Natural killer cell (primary cell): ENCODE data around the gene RUNX2. TPM values are rescaled to one million over a fixed set of nuclear protein-coding genes. Genes with fewer than 3 reads are reported as not detected.

Experiments used
- ATAC-seq, 3 donors: fragments of 150-1000 bp in 2 of 3; fragments of 200-7000 bp in 1 of 3; cut with Tn5 transposase; 1 replicate in 1 of 3; 2 replicates in 2 of 3; pipeline ENCODE4 v1.10.0; 2021; ENCODE audit warnings: mild to moderate bottlenecking in 2 of 3, moderate library complexity in 2 of 3
- DNase-seq, 2 donors: peaks; one replicate each; pipeline versions ENCODE4 v3.0.0 to v3.0.0-alpha.2; 2013 to 2021; ENCODE audit warnings: mixed read lengths in 1 of 2
- H3K27ac ChIP-seq: one replicate; pipeline ENCODE4 v1.5.1; 2013; ENCODE audit warnings: mild to moderate bottlenecking, low read length
- H3K27me3 ChIP-seq: one replicate; pipeline ENCODE4 v1.6.1; 2013; ENCODE audit warnings: low read length; ENCODE audit not compliant: control insufficient read depth, insufficient read depth
- H3K36me3 ChIP-seq: one replicate; pipeline ENCODE4 v1.6.1; 2013; ENCODE audit warnings: low read length; ENCODE audit not compliant: control insufficient read depth, insufficient read depth
- H3K4me1 ChIP-seq: one replicate; pipeline ENCODE4 v1.6.1; 2013; ENCODE audit warnings: low read length; ENCODE audit not compliant: control insufficient read depth, insufficient read depth
- H3K4me3 ChIP-seq: one replicate; pipeline ENCODE4 v1.5.1; 2013; ENCODE audit warnings: low read length
- H3K9me3 ChIP-seq: one replicate; pipeline ENCODE4 v1.6.1; 2013; ENCODE audit warnings: low read length; ENCODE audit not compliant: control insufficient read depth, insufficient read depth
- H3K27ac Mint-ChIP-seq, 2 donors: one replicate each; pipeline ENCODE4 v1.8.0; 2022; ENCODE audit warnings: mild to moderate bottlenecking in 2 of 2, mixed read lengths in 2 of 2, moderate library complexity in 1 of 2
- H3K27me3 Mint-ChIP-seq, 2 donors: one replicate each; pipeline ENCODE4 v1.8.0; 2022; ENCODE audit warnings: low read depth in 2 of 2, mixed read lengths in 2 of 2
- H3K36me3 Mint-ChIP-seq: one replicate; pipeline ENCODE4 v1.8.0; 2022; ENCODE audit warnings: mixed read lengths
- H3K4me1 Mint-ChIP-seq, 2 donors: one replicate each; pipeline ENCODE4 v1.8.0; 2022; ENCODE audit warnings: mixed read lengths in 2 of 2
- H3K4me3 Mint-ChIP-seq: one replicate; pipeline ENCODE4 v1.8.0; 2022; ENCODE audit warnings: mild to moderate bottlenecking, moderate library complexity, mixed read lengths
- H3K9me3 Mint-ChIP-seq, 2 donors: one replicate each; pipeline ENCODE4 v1.8.0; 2022; ENCODE audit warnings: mixed read lengths in 2 of 2
- WGBS: methylation state at CpG from one replicate; pipeline ENCODE4 v1.1.7; 2013; ENCODE audit warnings: missing lambda C conversion rate; ENCODE audit not compliant: insufficient coverage; 5-methylcytosine and 5-hydroxymethylcytosine counted together
- intact Hi-C: fragments of 100-400 bp; cut with micrococcal nuclease; formaldehyde crosslinking; loops from one replicate; pipeline ENCODE4 v1.14.2; 2022
- total RNA-seq, 4 donors: library from RNA; stranded (reverse); fragments of 120-200 nt in 1 of 4; gene quantifications; one replicate each; pipeline versions ENCODE4 v1.2.3 to v1.2.4, GENCODE V29; 2013 to 2022
- TF ChIP-seq, protein P1 (sequence below): fragments of 200-600 bp; IDR thresholded peaks from one replicate; pipeline ENCODE4 v1.8.0; 2022; ENCODE audit warnings: antibody characterized with exemption

RUNX2 gene
- total RNA-seq, 3 donors from 2014 or later (not counting 1 experiment from before 2014, with no cell fraction given), result 5.0 to 19.2 (median 7.0) TPM

DNA sequence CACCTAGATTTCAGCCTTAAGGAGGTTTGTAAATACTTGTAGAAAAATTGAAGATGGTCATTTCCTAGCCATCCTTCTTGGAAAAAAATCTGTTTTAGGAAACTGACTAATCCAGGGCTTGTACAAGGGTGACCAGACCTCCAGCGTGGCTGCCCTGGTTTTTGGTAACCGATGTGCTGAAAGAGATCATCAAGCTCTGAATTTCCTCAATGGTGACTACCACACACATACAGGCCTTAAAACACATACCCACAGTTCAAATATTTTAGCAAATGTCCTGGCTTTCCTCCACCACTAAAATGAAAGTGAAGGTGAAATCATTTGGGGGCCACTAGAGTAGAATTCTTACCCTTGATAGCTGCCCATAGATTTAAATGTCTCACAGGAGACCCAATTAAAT, 264.9 kb downstream of the RUNX2 start:
- H3K4me3 Mint-ChIP-seq, result no peak overlapping the region

GRCh38 chr6:45595010-45595851, 267.1 kb downstream of the RUNX2 start:
- ATAC-seq (no peak), DNase-seq (no peak)
- Mint-ChIP-seq H3K36me3 (peaks cover 7% of the 10 kb centered on the region), H3K4me1 (peaks cover under 1 to 1% of the 10 kb centered on the region in 2 donors), H3K9me3 (peaks cover 2 to 5% of the 10 kb centered on the region in 2 donors), H3K27ac (no peak overlapping the region), H3K4me3 (no peak overlapping the region), H3K27me3 (peaks cover 3 to 7% of the 10 kb centered on the region in 2 donors)
- TF ChIP-seq, protein P1, sequence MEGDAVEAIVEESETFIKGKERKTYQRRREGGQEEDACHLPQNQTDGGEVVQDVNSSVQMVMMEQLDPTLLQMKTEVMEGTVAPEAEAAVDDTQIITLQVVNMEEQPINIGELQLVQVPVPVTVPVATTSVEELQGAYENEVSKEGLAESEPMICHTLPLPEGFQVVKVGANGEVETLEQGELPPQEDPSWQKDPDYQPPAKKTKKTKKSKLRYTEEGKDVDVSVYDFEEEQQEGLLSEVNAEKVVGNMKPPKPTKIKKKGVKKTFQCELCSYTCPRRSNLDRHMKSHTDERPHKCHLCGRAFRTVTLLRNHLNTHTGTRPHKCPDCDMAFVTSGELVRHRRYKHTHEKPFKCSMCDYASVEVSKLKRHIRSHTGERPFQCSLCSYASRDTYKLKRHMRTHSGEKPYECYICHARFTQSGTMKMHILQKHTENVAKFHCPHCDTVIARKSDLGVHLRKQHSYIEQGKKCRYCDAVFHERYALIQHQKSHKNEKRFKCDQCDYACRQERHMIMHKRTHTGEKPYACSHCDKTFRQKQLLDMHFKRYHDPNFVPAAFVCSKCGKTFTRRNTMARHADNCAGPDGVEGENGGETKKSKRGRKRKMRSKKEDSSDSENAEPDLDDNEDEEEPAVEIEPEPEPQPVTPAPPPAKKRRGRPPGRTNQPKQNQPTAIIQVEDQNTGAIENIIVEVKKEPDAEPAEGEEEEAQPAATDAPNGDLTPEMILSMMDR, result no peak
- Histone ChIP-seq H3K36me3 (no peaks in the 10 kb centered on the region), H3K4me3 (no peak overlapping the region), H3K27me3 (no peaks in the 10 kb centered on the region), H3K27ac (no peak overlapping the region), H3K4me1 (peaks cover 2% of the 10 kb centered on the region), H3K9me3 (no peaks in the 10 kb centered on the region)
- 76% methylated on average over 5 of the region's 5 CpGs for WGBS
- intact Hi-C loops, result no loop called here

More for the DNA sequence above, 264.9 kb downstream of the RUNX2 start:
- no peaks in the 10 kb centered on the region for H3K9me3 Mint-ChIP-seq
- TF ChIP-seq, protein P1, result no peak
- peaks cover 0 to 3% of the 10 kb centered on the region in 2 donors for H3K27me3 Mint-ChIP-seq
- Histone ChIP-seq H3K36me3 (no peaks in the 10 kb centered on the region), H3K4me1 (peaks cover 9% of the 10 kb centered on the region), H3K4me3 (no peak overlapping the region), H3K27ac (no peak overlapping the region), H3K9me3 (no peaks in the 10 kb centered on the region), H3K27me3 (no peaks in the 10 kb centered on the region)
- no peak for ATAC-seq
- DNase-seq, result no peak
- no peaks in the 10 kb centered on the region for H3K36me3 Mint-ChIP-seq
- peaks cover 19 to 20% of the 10 kb centered on the region in 2 donors for H3K4me1 Mint-ChIP-seq
- 38% methylated on average over 2 of the region's 2 CpGs for WGBS
- intact Hi-C loops, result no loop called here
- peak overlapping the region in 1 of 2 donors; percentile 4 for H3K27ac Mint-ChIP-seq

DNA sequence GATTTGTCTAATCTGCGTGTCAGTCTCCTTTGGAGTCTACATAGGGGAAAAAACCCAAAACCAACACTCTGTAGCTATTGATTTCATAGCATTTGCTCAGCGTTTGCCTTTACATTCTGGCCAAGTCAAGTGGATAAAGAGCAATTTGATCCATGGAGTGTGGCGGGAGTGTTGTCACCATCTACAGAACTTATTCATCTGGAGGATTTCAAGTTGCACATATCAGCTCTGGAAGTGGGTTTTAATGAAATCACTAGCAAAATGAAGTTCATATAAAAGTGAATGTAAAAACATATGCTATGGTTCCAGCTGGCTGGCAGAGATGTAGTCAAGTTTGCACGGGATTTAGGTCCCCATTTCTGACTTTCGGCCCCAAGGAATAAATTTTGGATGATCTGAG, 269.3 kb downstream of the RUNX2 start:
- no peak overlapping the region for H3K4me3 Mint-ChIP-seq
- no peak overlapping the region for H3K27ac Mint-ChIP-seq
- WGBS, result 94% methylated on average over 4 of the region's 5 CpGs
- peaks cover 5 to 8% of the 10 kb centered on the region in 2 donors for H3K9me3 Mint-ChIP-seq
- peaks cover 3 to 9% of the 10 kb centered on the region in 2 donors for H3K27me3 Mint-ChIP-seq
- Histone ChIP-seq H3K36me3 (no peaks in the 10 kb centered on the region), H3K4me3 (no peak overlapping the region), H3K27me3 (no peaks in the 10 kb centered on the region), H3K4me1 (peaks cover 2% of the 10 kb centered on the region), H3K9me3 (no peaks in the 10 kb centered on the region), H3K27ac (no peak overlapping the region)
- DNase-seq (no peak), ATAC-seq (no peak)
- TF ChIP-seq, protein P1, result no peak
- intact Hi-C loops, result no loop called here
- H3K4me1 Mint-ChIP-seq, result no peaks in the 10 kb centered on the region
- peaks cover 12% of the 10 kb centered on the region for H3K36me3 Mint-ChIP-seq
